ENCODE measurements around the gene KPNA6. TPM values are rescaled to one million over a fixed set of nuclear protein-coding genes. Genes with fewer than 3 reads are reported as not detected.

The KPNA6 gene
- total RNA-seq, 6 experiments from 2014 or later: 23.4 to 44.6 (median 34.0) TPM

- peaks cover 4 to 23% (median 12%) of the 10 kb centered on the region in 4 donors for H3K36me3 ChIP-seq
- 0% methylated on average over 1 of the region's 6 CpGs for WGBS (ENCODE audit: insufficient coverage, low coverage, low lambda C conversion rate, missing lambda C conversion rate)
- H3K9me3 ChIP-seq: no peaks in the 10 kb centered on the region
- DNase-seq (peak; percentile 70 to 85 (median 85)), ATAC-seq (peak; percentile 60 to 82 (median 78))
- no peak overlapping the region for H3K27ac ChIP-seq
- intact Hi-C loops (cut with DNase I): no loop called here
- no peaks in the 10 kb centered on the region for H3K27me3 ChIP-seq
- H3K4me1 ChIP-seq: peaks cover 0 to 17% (median 7%) of the 10 kb centered on the region in 4 donors
- TF ChIP-seq POLR2A (IDR thresholded peaks at IDR 0.05): no peak
- no peak for TF ChIP-seq CTCF (IDR thresholded peaks at IDR 0.05)
- H3K4me3 ChIP-seq: no peak overlapping the region
Measured at GRCh38 chr1:32199717-32200072, 91.8 kb downstream of the KPNA6 start.

- Histone ChIP-seq H3K4me1 (peaks cover 0 to 21% (median 7%) of the 10 kb centered on the region in 4 donors), H3K9me3 (no peaks in the 10 kb centered on the region), H3K36me3 (peaks cover 0 to 16% (median 6%) of the 10 kb centered on the region in 4 donors), H3K27ac (peak within 1 kb of the TSS; percentile 4 to 26 (median 19)), H3K27me3 (no peaks in the 10 kb centered on the region), H3K4me3 (peak within 1 kb of the TSS; percentile 39 to 58 (median 49))
- intact Hi-C loops (cut with DNase I): no loop called here
- ATAC-seq: peak; percentile 27 to 42 (median 39)
- TF ChIP-seq POLR2A (IDR thresholded peaks at IDR 0.05) (no peak), CTCF (IDR thresholded peaks at IDR 0.05) (no peak)
- 4% methylated on average over 10 of the region's 34 CpGs for WGBS (ENCODE audit: insufficient coverage, low coverage, low lambda C conversion rate, missing lambda C conversion rate)
- peak in 1 of 3 donors; percentile 49 for DNase-seq
Measured at GRCh38 chr1:32200226-32201010, 92.6 kb downstream of the KPNA6 start, which contains the start of gene CCDC28B. CCDC28B (plus strand) TSS chr1:32200595; CDS start chr1:32201936, 1,341 bp downstream.

GRCh38 chr1:32201011-32201855, 93.4 kb downstream of the KPNA6 start:
- peak overlapping the region in 2 of 3 donors; percentile 4 to 19 for H3K27ac ChIP-seq
- peak overlapping the region; percentile 39 to 58 (median 49) for H3K4me3 ChIP-seq
- H3K9me3 ChIP-seq: no peaks in the 10 kb centered on the region
- 13% methylated on average over 8 of the region's 26 CpGs for WGBS (ENCODE audit: insufficient coverage, low coverage, low lambda C conversion rate, missing lambda C conversion rate)
- no peaks in the 10 kb centered on the region for H3K27me3 ChIP-seq
- ATAC-seq (peak; percentile 3 to 22 (median 13)), DNase-seq (peak; percentile 61 to 70 (median 69))
- TF ChIP-seq POLR2A (IDR thresholded peaks at IDR 0.05) (no peak), CTCF (IDR thresholded peaks at IDR 0.05) (no peak)
- H3K36me3 ChIP-seq: peaks cover 0 to 9% (median 2%) of the 10 kb centered on the region in 4 donors
- intact Hi-C loops (cut with DNase I): no loop called here
- H3K4me1 ChIP-seq: peaks cover 0 to 21% (median 8%) of the 10 kb centered on the region in 4 donors

- ATAC-seq: peak; percentile 3 to 27 (median 8)
- intact Hi-C loops (cut with DNase I): no loop called here
Measured at GRCh38 chr1:32204943-32205361, 97.1 kb downstream of the KPNA6 start.

More at GRCh38 chr1:32204943-32205361, 97.1 kb downstream of the KPNA6 start:
- DNase-seq: peak in 1 of 3 donors; percentile 34
- peaks cover 0 to 15% (median 5%) of the 10 kb centered on the region in 4 donors for H3K4me1 ChIP-seq
- 42% methylated on average over 21 of the region's 26 CpGs for WGBS (ENCODE audit: insufficient coverage, low coverage, low lambda C conversion rate, missing lambda C conversion rate)
- no peaks in the 10 kb centered on the region for H3K9me3 ChIP-seq
- no peaks in the 10 kb centered on the region for H3K36me3 ChIP-seq
- no peaks in the 10 kb centered on the region for H3K27me3 ChIP-seq
- peak overlapping the region; percentile 55 to 71 (median 62) for H3K4me3 ChIP-seq
- no peak overlapping the region for H3K27ac ChIP-seq
- TF ChIP-seq CTCF (IDR thresholded peaks at IDR 0.05) (no peak), POLR2A (IDR thresholded peaks at IDR 0.05) (no peak)
